ENCODE measurements around the gene SLC6A19. TPM values are rescaled to one million over a fixed set of nuclear protein-coding genes. Genes with fewer than 3 reads are reported as not detected.

SLC6A19 gene
- total RNA-seq, 1 experiment from 2014 or later = not detected

DNA sequence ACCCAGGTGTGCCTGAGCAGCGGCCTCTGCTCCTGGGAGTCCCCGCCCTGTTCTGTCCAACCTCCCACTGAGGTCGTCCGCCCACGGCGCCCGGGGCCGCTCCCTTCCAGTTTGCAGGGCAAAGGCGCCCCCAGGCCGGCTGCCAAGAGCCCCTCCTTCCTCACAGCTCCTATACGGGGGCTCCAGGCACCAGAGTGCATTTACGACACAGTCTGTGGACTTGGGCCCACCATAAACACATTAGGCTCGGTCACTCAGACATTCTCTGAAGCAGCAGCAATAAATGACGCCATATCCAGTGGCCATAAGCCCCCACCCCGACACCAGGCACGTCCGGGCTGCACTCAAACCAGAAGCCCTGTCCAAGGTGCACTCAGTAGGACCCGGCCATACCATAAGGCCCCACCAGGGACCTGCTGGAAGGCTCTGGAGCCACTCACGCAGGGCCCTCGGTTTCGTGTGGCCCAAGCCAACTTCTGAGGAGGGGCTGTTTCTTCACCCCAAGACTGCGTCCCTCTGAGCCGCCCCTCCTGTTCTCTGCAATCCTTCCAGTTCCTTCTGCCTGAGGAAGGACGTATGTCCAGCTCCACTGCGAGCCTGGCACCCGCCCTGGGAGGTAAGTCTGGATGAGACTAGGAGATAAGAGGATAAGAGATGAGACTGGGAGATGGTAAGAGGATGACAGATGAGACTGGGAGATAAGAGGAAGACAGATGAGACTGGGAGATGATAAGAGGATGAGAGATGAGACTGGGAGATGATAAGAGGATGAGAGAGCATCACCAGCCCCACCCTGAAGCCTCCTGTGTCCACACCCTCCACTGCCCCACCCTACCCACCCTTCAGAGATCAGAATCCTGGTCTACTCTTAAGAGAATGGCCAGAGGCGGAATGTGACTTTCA, 50.5 kb downstream of the SLC6A19 start:
- H3K4me3 ChIP-seq = no peak overlapping the region
- DNase-seq = no peak
- H3K9me3 ChIP-seq (replicated peaks) = no peaks in the 10 kb centered on the region
- H3K4me1 ChIP-seq = 0 out of 2 replicates have a peak, but pooled peaks cover 3% of the 10 kb centered on the region
- H3K27ac ChIP-seq = no peak overlapping the region
- H3K36me3 ChIP-seq = no peaks in the 10 kb centered on the region
- H3K27me3 ChIP-seq = no peaks in the 10 kb centered on the region

DNA sequence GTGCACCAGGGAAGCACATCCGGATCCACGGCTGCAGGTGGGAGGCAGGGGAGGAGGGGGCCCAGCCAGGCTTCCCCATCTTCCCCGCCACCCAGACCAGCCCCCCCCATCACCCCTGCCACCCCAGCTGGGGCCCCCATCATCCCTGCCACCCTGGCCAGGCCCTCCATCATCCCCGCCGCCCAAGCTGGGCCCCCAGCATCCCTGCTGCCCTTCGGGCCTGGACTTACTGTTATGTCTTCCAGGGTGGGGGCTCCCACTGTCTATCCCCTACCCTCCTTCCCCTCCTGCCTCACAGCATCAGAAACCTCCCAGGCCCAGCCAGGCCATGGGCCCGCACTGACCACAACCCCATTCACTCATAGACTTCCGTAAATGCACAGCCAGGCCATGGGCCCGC, 51.3 kb downstream of the SLC6A19 start:
- Histone ChIP-seq H3K36me3 (no peaks in the 10 kb centered on the region), H3K4me1 (0 out of 2 replicates have a peak, but pooled peaks cover 3% of the 10 kb centered on the region), H3K27ac (no peak overlapping the region), H3K4me3 (no peak overlapping the region), H3K9me3 (replicated peaks) (no peaks in the 10 kb centered on the region), H3K27me3 (no peaks in the 10 kb centered on the region)
- no peak for DNase-seq

DNA sequence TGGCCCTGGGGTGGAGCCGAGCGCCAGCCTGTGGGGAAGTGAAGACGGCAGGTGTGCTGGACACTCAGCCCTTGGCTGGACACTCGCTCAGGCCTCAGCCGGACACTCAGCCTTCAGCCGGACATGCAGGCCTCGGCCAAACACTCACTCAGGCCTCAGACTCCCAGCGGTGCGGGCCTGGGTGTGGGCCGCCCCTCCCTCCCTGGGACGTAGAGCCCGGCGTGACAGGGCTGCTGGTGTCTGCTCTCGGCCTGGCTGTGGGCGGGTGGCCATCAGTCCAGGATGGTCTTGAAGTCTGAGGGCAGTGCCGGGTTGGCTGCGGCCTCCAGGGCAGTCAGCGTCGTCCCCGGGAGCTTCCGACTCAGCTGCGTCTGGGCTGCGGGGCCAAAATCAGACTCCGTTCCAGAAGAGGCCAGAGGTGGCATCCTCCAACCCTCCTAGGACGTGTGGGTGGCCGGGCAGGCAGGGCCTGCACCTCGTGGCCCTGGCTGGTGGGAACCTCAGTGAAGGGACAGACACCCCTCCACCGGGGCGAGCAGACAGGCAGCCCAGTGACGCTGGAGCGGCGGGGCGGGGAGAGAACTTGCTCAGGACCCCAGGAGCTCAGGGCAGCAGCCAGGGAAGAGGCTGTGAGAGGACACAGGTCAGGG, 52.2 kb downstream of the SLC6A19 start:
- H3K4me1 ChIP-seq = 0 out of 2 replicates have a peak, but pooled peaks cover 3% of the 10 kb centered on the region
- no peaks in the 10 kb centered on the region for H3K36me3 ChIP-seq
- no peak overlapping the region for H3K4me3 ChIP-seq
- no peak for DNase-seq
- no peaks in the 10 kb centered on the region for H3K27me3 ChIP-seq
- H3K27ac ChIP-seq = no peak overlapping the region
- H3K9me3 ChIP-seq (replicated peaks) = no peaks in the 10 kb centered on the region

DNA sequence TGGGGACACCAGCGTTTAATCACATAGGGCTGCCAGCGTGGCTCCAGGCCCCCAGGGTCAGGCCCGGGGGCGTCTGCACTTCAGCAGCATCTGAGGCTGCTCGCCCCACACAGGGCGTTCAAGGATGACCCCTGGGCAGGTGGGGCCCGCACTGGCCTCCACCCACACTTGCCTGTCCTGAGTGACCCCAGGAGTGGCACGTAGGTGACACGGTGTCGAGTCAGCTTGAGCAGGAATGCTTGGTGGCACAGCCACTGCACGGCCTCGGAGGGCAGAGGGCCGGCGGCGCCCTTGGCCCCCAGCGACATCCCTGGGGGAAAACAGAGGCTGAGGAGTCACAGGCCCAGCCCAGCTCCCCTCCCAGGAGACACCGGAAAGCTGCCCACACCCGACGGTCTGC, 52.8 kb downstream of the SLC6A19 start:
- 0 out of 2 replicates have a peak, but pooled peaks cover 3% of the 10 kb centered on the region for H3K4me1 ChIP-seq
- H3K9me3 ChIP-seq (replicated peaks) = no peaks in the 10 kb centered on the region
- H3K36me3 ChIP-seq = no peaks in the 10 kb centered on the region
- no peak for DNase-seq
- no peak overlapping the region for H3K4me3 ChIP-seq
- no peaks in the 10 kb centered on the region for H3K27me3 ChIP-seq
- no peak overlapping the region for H3K27ac ChIP-seq

DNA sequence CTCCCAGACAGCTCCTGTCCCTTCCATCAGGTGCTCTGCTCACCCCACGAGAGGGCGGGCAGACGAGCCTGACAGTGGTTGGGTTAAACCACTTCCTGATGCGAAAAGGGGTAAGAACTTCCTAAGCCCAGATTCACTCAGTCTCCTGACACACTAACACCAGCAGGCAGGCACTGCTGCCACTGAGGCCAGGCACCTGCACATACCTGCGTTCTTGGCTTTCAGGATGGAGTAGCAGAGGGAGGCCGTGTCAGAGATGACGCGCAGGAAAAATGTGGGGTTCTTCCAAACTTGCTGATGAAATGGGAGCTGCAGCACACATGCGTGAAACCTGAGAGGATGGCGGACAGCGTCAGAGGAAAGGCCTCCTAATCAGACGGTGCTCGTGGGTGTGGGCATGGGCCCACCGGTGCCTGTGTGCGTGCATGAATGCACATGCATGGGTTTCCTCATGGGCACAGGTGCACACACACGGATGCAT, 53.7 kb downstream of the SLC6A19 start:
- DNase-seq = no peak
- Histone ChIP-seq H3K36me3 (no peaks in the 10 kb centered on the region), H3K27me3 (no peaks in the 10 kb centered on the region), H3K4me1 (0 out of 2 replicates have a peak, but pooled peaks cover 2% of the 10 kb centered on the region), H3K9me3 (replicated peaks) (no peaks in the 10 kb centered on the region), H3K27ac (no peak overlapping the region), H3K4me3 (no peak overlapping the region)

DNA sequence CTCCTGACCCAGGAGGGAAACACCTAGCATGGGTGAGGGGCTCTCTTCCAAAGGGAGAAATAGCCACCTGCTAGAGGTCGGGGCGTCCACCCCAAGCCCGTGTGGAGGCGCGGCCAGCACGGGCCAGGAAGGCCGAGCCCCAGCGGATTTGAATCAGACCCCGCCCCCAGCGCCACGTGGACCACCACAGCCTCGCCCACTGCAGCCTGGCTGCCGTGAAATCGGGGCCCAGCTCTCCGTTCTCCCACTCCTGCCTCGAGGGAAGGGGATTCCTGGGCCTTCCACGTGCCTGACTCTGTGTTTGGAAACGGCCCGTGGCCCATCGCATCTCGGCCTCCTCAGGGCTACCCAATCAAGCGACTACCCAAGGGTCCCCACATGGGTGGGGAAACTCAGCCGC, 55.4 kb downstream of the SLC6A19 start:
- H3K27me3 ChIP-seq = no peaks in the 10 kb centered on the region
- H3K36me3 ChIP-seq = no peaks in the 10 kb centered on the region
- no peak overlapping the region for H3K27ac ChIP-seq
- DNase-seq = no peak
- H3K9me3 ChIP-seq (replicated peaks) = no peaks in the 10 kb centered on the region
- H3K4me1 ChIP-seq = no peaks in the 10 kb centered on the region
- H3K4me3 ChIP-seq = no peak overlapping the region

DNA sequence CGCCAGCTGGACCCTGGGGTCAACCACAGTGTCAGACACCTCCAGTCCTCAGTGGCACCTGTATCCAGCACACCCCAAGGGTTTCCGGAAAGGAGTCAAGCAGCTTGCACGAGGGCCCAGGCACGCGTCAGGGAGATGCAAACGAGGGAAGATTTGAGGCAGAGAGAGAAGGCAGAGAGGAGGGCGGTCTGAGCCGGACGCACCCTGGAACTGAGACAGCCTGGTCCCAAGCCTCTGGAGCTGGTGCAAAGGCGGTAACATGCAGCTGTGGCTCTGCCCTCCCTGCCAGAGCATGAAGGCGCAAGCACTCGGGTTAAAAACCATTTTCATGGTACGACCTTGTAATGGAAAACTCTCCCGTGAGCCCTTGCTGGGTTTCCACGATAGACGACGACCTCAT, 56.0 kb downstream of the SLC6A19 start:
- Histone ChIP-seq H3K27me3 (no peaks in the 10 kb centered on the region), H3K4me3 (no peak overlapping the region), H3K4me1 (no peaks in the 10 kb centered on the region), H3K9me3 (replicated peaks) (no peaks in the 10 kb centered on the region), H3K27ac (no peak overlapping the region), H3K36me3 (no peaks in the 10 kb centered on the region)
- no peak for DNase-seq

DNA sequence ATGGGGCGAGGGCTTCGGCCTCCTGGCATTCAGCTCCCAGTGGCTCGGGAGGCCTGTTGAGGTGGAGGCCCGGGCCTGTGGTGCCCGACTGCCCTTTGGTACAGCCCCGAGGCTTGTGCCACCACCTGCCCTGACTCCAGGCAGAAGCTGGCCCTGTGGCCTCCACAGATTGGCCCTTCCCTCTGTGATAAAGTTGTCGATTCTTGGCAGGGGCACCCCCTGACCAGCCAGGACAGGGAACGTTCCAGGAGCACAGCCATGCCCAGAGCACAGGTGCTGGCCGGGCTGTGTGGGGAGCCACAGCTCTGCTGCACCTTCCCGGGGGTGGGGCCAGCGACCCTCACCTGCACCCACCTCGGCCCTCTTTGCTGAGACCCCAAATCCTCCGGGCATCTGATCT, 56.4 kb downstream of the SLC6A19 start:
- H3K27ac ChIP-seq = no peak overlapping the region
- no peaks in the 10 kb centered on the region for H3K27me3 ChIP-seq
- no peak for DNase-seq
- H3K9me3 ChIP-seq (replicated peaks) = no peaks in the 10 kb centered on the region
- no peak overlapping the region for H3K4me3 ChIP-seq
- no peaks in the 10 kb centered on the region for H3K36me3 ChIP-seq
- no peaks in the 10 kb centered on the region for H3K4me1 ChIP-seq

DNA sequence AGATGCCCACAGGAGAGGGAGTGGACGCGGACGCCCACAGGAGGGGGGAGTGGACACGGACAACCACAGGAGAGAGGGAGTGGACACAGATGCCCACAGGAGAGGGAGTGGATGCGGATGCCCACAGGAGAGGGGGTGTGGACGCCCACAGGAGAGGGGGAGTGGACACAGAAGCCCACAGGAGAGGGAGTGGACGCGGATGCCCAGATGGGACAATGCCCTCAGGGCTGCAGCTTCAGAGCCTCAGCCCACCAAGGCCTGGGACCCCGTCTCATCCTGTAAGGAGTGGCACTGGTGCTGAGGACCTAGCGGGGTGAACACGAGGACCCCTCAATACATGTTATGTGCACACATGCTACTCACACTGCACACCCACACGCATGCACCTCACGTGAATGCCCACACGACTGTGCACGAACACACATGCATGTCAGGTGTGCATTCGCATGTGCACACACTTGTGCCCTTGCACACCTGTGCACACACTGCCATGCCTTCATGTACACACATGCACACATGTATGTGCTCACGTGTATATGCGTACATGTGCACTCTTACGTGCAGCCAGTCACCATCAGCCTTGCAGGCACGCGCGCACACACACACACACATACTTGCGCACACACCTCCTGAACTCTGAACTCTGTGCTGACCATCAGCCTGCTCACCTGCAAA, 58.5 kb downstream of the SLC6A19 start:
- Histone ChIP-seq H3K36me3 (no peaks in the 10 kb centered on the region), H3K4me1 (no peaks in the 10 kb centered on the region), H3K27me3 (no peaks in the 10 kb centered on the region), H3K27ac (no peak overlapping the region), H3K4me3 (no peak overlapping the region), H3K9me3 (replicated peaks) (no peaks in the 10 kb centered on the region)
- no peak for DNase-seq

DNA sequence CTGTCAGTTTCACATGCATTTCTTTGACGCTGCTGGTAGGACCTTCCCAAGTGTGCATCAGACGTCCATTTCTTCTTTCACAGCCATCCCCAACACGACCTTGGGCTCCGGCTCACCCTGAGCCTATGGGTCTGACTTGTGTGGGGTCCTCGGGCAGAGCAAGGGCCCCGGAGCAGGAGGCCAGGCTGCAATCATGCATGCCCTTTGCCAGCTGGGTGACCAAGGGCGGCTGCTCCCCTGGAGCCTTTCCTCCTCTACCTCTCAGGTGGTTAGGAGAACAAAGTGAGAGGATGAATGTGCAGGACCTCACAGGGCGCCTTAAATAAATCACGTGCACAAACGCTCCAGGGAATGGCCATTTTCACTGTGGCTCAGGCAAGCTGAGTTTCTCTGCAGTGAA, 60.2 kb downstream of the SLC6A19 start:
- H3K4me3 ChIP-seq = no peak overlapping the region
- no peaks in the 10 kb centered on the region for H3K27me3 ChIP-seq
- no peak overlapping the region for H3K27ac ChIP-seq
- DNase-seq = no peak
- H3K4me1 ChIP-seq = no peaks in the 10 kb centered on the region
- H3K9me3 ChIP-seq (replicated peaks) = no peaks in the 10 kb centered on the region
- no peaks in the 10 kb centered on the region for H3K36me3 ChIP-seq

DNA sequence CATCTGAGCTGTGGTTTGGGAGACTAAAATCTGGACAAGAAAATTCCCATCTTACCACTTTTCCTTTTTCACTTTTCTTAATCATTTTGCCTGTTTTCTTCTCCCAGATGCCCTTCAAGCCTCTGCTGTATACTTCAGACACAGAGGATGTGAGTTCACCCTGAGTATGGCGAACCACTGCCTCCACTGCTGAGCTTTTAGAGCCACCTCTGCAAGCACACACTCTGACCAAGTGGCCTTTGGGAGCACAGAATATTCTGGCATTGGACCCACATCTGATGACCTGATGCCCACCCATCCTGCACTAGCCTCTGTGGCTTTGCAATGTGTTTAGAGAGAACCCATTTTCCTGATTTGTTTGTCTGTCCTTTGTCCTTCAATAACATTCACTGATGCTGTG, 61.0 kb downstream of the SLC6A19 start:
- Histone ChIP-seq H3K9me3 (replicated peaks) (no peaks in the 10 kb centered on the region), H3K36me3 (no peaks in the 10 kb centered on the region), H3K27ac (no peak overlapping the region), H3K4me1 (no peaks in the 10 kb centered on the region), H3K4me3 (no peak overlapping the region), H3K27me3 (no peaks in the 10 kb centered on the region)
- no peak for DNase-seq

DNA sequence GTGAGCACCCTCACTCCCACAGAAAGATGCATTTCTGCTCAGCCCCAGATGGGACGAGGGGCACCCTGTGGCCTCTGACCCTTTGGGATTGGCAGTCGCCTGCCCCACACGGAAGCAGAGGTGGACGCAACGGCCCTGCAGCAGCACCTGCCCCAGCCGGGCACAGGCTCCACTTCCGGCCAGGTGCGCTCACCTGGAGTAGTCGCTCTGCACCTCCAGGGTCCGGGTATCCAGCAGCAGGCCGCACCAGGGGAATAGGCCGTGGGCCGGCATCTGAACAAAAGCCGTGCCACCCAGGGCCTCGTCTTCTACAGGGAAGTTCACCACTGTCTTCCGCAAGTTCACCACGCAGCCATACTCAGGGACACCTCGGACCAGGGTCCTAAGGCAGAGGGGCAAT, 62.8 kb downstream of the SLC6A19 start:
- Histone ChIP-seq H3K36me3 (no peaks in the 10 kb centered on the region), H3K27me3 (no peaks in the 10 kb centered on the region), H3K27ac (no peak overlapping the region), H3K9me3 (replicated peaks) (no peaks in the 10 kb centered on the region), H3K4me3 (no peak overlapping the region), H3K4me1 (no peaks in the 10 kb centered on the region)
- no peak for DNase-seq

DNA sequence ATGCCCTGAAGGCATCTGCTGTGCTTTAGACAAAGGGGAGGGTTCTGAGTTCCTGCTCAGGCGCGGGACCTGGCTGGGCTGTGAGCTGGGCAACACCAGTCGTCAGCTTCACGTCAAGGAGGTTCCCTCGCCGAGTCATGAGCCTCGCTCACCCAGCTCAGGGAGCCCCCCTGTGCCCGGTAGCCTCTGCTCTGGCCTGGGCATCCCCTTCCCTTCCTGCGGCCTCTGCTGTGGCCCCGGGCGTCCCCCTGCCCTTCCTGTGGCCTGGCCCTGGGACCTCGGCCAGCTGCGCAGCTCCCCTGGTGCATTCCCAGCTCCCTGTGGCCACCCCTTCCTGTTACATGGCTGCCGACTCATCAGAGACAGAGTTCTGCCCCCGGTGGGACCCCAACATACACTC, 63.6 kb downstream of the SLC6A19 start:
- no peak overlapping the region for H3K27ac ChIP-seq
- no peak for DNase-seq
- H3K9me3 ChIP-seq (replicated peaks) = no peaks in the 10 kb centered on the region
- no peak overlapping the region for H3K4me3 ChIP-seq
- no peaks in the 10 kb centered on the region for H3K36me3 ChIP-seq
- no peaks in the 10 kb centered on the region for H3K27me3 ChIP-seq
- H3K4me1 ChIP-seq = no peaks in the 10 kb centered on the region

DNA sequence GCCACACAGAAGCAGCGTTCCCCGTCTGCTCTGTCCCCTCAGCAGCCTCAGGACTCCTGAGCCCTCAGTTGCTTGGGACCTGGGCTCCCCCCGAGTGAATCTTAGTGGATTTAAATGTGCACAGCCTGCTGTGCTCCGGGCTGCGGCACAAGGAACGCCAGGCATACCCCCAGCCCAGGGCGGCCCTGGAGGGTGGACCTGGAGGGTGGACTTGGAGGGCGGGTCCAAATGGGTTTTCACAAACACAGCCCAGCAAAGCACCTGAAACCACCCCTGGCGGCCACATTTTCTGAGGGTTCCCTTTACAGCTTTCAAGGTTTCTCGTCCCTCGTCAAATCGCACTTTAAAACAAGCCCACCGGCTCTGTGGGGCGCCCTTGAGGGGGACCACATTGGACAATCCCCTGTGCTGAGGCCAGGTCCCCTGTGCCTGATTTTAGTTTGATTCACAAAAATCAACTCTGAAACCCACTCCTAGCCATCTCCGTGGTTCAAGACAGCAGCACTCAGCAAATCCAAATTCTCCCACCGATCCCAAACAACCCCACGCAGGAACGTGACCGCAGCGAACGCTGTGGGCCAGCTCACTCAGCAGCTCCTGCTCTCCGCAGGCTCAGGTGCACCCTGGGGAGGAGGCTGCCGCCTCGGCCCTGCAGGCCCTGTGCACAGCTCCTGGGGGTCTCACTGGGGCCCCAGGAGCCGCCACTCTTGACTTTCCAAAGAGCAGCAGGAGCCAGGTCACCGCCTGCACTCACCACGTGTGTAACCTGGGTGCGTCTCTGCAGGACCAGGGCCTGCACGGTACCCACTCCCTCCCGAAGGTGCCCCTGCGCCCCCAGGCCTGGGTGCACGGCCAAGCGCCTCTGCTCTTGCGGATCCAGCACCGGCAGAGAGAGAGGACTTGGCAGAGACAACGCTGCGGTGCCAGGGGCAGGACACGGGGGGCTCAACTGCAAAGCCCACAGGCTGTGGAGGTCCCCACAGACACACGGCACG, 64.4 kb downstream of the SLC6A19 start:
- H3K9me3 ChIP-seq (replicated peaks) = no peaks in the 10 kb centered on the region
- H3K4me3 ChIP-seq = no peak overlapping the region
- H3K27me3 ChIP-seq = no peaks in the 10 kb centered on the region
- H3K27ac ChIP-seq = no peak overlapping the region
- H3K36me3 ChIP-seq = no peaks in the 10 kb centered on the region
- DNase-seq = no peak
- H3K4me1 ChIP-seq = no peaks in the 10 kb centered on the region

Data from SJCRH30 (cell line).